HepG2 (cell line): Measurements from ENCODE around the gene ESYT2. TPM values are rescaled to one million over a fixed set of nuclear protein-coding genes. Genes with fewer than 3 reads are reported as not detected.

Source experiments
- CBX5 ChIP-seq: sonication (generic); formaldehyde crosslinking; IDR thresholded peaks from 2 replicates; pipeline ENCODE4 v1.4.0; 2020; ENCODE audit warnings: missing genetic modification reagents, borderline replicate concordance
- FOXA1 ChIP-seq, 2 experiments: fragments of 450-650 bp in 1 of 2; sonication (generic) in 1 of 2; formaldehyde crosslinking in 1 of 2; IDR thresholded peaks; 2 replicates each; pipeline versions ENCODE4 v1.4.0 to v1.6.1; 2016 to 2020; ENCODE audit warnings: missing genetic modification reagents in 1 of 2
- MBNL3 ChIP-seq: fragments of 250-450 bp; sonication (Bioruptor Pico); conservative IDR thresholded peaks from 2 replicates; pipeline ENCODE4 v1.8.0; 2022; ENCODE audit warnings: mild to moderate bottlenecking, inconsistent platforms
- NFKB2 ChIP-seq: sonication (generic); formaldehyde crosslinking; IDR thresholded peaks from 2 replicates; pipeline ENCODE4 v1.4.0; 2020; ENCODE audit warnings: missing genetic modification reagents, borderline replicate concordance
- NONO ChIP-seq, 2 experiments: fragments of 450-650 bp in 1 of 2; sonication (generic) in 1 of 2; formaldehyde crosslinking in 1 of 2; IDR thresholded peaks in 1 of 2; conservative IDR thresholded peaks in 1 of 2; 2 replicates each; pipeline versions ENCODE4 v1.6.1 to v1.8.0; 2017 to 2022; ENCODE audit warnings: mild to moderate bottlenecking in 1 of 2, missing genetic modification reagents in 1 of 2, moderate library complexity in 1 of 2
- RARG ChIP-seq: sonication (generic); formaldehyde crosslinking; IDR thresholded peaks from 2 replicates; pipeline ENCODE4 v1.4.0; 2020; ENCODE audit warnings: low read depth, mild to moderate bottlenecking, missing genetic modification reagents
- SP1 ChIP-seq, 2 experiments: fragments of 450-650 bp in 1 of 2; sonication (generic) in 1 of 2; formaldehyde crosslinking in 1 of 2; IDR thresholded peaks; 2 replicates each; pipeline versions ENCODE4 v1.4.0 to v1.6.1; 2016 to 2020; ENCODE audit warnings: missing genetic modification reagents in 1 of 2
- TEAD3 ChIP-seq: optimal IDR thresholded peaks from 2 replicates; pipeline ENCODE3; 2016; ENCODE audit warnings: borderline replicate concordance
- TFE3 ChIP-seq: IDR thresholded peaks from 2 replicates; pipeline ENCODE4 v1.6.1; 2016
- ZNF274 ChIP-seq: sonication (generic); formaldehyde crosslinking; IDR thresholded peaks from 2 replicates; pipeline ENCODE4 v1.5.1; 2020; ENCODE audit warnings: mild to moderate bottlenecking, missing genetic modification reagents
- ZNF367 ChIP-seq: sonication (generic); formaldehyde crosslinking; IDR thresholded peaks from 2 replicates; pipeline ENCODE4 v1.4.0; 2020; ENCODE audit warnings: missing genetic modification reagents, borderline replicate concordance
- ZNF629 ChIP-seq: sonication (generic); formaldehyde crosslinking; conservative IDR thresholded peaks from 2 replicates; pipeline ENCODE4 v1.5.0; 2020; ENCODE audit warnings: missing genetic modification reagents
- ZSCAN29 ChIP-seq: sonication (generic); formaldehyde crosslinking; conservative IDR thresholded peaks from 2 replicates; pipeline ENCODE4 v1.4.0; 2020; ENCODE audit warnings: mild to moderate bottlenecking, missing genetic modification reagents
- polyA plus RNA-seq, 8 experiments: library from polyadenylated mRNA; depleted of rRNA in 3 of 8; stranded (reverse) in 7 of 8; unstranded in 1 of 8; fragments of >200 nt; fragmentation: Illumina TruSeq in 4 of 8; extraction: Trizol in 4 of 8; gene quantifications; 2 replicates each; pipeline versions ENCODE4 v1.2.1 to v1.2.3, GENCODE V29; 2011 to 2016; ENCODE audit warnings: low read depth in 4 of 8, missing spikeins in 1 of 8, mixed read lengths in 1 of 8; ENCODE audit not compliant: insufficient read depth in 1 of 8
- total RNA-seq, 5 experiments: library from RNA; depleted of rRNA; stranded (reverse); fragments of >200 nt; fragmentation: Illumina TruSeq; extraction: Trizol; gene quantifications; 2 replicates each; pipeline ENCODE4 v1.2.3, GENCODE V29; 2016; ENCODE audit warnings: low read depth in 1 of 5
- TF ChIP-seq, protein P1 (sequence below): sonication (generic); formaldehyde crosslinking; IDR thresholded peaks from 2 replicates; pipeline ENCODE4; 2020; ENCODE audit warnings: missing genetic modification reagents, mild to moderate bottlenecking, borderline replicate concordance
- TF ChIP-seq, protein P2 (sequence below): sonication (generic); formaldehyde crosslinking; IDR thresholded peaks from 2 replicates; pipeline ENCODE4 v1.4.0; 2020; ENCODE audit warnings: mild to moderate bottlenecking, missing genetic modification reagents
- TF ChIP-seq, protein P3 (sequence below): conservative IDR thresholded peaks from 2 replicates; pipeline ENCODE4 v1.6.1; 2018; ENCODE audit warnings: missing genetic modification reagents

ESYT2 gene
- total and polyA plus RNA-seq, 2 of the 13 experiments (the other 11 are each of a cell fraction or from before 2014, with no cell fraction given), result 28.5 to 37.3 TPM

- TF ChIP-seq ZNF274 (CRISPR knock-in tag), result peak; percentile 92; the same call in 1 of the 2 replicates
- TF ChIP-seq ZNF367 (CRISPR knock-in tag), result 0 out of 2 replicates have a peak, but pooled peaks have one; percentile 53
- TF ChIP-seq, protein P1, sequence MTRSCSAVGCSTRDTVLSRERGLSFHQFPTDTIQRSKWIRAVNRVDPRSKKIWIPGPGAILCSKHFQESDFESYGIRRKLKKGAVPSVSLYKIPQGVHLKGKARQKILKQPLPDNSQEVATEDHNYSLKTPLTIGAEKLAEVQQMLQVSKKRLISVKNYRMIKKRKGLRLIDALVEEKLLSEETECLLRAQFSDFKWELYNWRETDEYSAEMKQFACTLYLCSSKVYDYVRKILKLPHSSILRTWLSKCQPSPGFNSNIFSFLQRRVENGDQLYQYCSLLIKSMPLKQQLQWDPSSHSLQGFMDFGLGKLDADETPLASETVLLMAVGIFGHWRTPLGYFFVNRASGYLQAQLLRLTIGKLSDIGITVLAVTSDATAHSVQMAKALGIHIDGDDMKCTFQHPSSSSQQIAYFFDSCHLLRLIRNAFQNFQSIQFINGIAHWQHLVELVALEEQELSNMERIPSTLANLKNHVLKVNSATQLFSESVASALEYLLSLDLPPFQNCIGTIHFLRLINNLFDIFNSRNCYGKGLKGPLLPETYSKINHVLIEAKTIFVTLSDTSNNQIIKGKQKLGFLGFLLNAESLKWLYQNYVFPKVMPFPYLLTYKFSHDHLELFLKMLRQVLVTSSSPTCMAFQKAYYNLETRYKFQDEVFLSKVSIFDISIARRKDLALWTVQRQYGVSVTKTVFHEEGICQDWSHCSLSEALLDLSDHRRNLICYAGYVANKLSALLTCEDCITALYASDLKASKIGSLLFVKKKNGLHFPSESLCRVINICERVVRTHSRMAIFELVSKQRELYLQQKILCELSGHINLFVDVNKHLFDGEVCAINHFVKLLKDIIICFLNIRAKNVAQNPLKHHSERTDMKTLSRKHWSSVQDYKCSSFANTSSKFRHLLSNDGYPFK (CRISPR knock-in tag), result peak; percentile 65; the same call in 1 of the 2 replicates
- TF ChIP-seq SP1 (IDR thresholded peaks at IDR 0.05), result no peak
- TF ChIP-seq SP1 (CRISPR knock-in tag; IDR thresholded peaks at IDR 0.05), result peak; percentile 93
- TF ChIP-seq, protein P2, sequence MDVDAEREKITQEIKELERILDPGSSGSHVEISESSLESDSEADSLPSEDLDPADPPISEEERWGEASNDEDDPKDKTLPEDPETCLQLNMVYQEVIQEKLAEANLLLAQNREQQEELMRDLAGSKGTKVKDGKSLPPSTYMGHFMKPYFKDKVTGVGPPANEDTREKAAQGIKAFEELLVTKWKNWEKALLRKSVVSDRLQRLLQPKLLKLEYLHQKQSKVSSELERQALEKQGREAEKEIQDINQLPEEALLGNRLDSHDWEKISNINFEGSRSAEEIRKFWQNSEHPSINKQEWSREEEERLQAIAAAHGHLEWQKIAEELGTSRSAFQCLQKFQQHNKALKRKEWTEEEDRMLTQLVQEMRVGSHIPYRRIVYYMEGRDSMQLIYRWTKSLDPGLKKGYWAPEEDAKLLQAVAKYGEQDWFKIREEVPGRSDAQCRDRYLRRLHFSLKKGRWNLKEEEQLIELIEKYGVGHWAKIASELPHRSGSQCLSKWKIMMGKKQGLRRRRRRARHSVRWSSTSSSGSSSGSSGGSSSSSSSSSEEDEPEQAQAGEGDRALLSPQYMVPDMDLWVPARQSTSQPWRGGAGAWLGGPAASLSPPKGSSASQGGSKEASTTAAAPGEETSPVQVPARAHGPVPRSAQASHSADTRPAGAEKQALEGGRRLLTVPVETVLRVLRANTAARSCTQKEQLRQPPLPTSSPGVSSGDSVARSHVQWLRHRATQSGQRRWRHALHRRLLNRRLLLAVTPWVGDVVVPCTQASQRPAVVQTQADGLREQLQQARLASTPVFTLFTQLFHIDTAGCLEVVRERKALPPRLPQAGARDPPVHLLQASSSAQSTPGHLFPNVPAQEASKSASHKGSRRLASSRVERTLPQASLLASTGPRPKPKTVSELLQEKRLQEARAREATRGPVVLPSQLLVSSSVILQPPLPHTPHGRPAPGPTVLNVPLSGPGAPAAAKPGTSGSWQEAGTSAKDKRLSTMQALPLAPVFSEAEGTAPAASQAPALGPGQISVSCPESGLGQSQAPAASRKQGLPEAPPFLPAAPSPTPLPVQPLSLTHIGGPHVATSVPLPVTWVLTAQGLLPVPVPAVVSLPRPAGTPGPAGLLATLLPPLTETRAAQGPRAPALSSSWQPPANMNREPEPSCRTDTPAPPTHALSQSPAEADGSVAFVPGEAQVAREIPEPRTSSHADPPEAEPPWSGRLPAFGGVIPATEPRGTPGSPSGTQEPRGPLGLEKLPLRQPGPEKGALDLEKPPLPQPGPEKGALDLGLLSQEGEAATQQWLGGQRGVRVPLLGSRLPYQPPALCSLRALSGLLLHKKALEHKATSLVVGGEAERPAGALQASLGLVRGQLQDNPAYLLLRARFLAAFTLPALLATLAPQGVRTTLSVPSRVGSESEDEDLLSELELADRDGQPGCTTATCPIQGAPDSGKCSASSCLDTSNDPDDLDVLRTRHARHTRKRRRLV, result no peak
- peak; percentile 66; the same call in 1 of the 2 replicates for TF ChIP-seq ZSCAN29
- TF ChIP-seq RARG (CRISPR knock-in tag), result peak; percentile 74; the same call in 1 of the 2 replicates
- TF ChIP-seq FOXA1 (IDR thresholded peaks at IDR 0.05), result no peak
- TF ChIP-seq FOXA1 (CRISPR knock-in tag; IDR thresholded peaks at IDR 0.05), result 0 out of 2 replicates have a peak, but pooled peaks have one; percentile 34
- peak; percentile 15; the same call in 1 of the 2 replicates for TF ChIP-seq CBX5
- TF ChIP-seq ZNF629 (CRISPR knock-in tag), result no peak
- no peak for TF ChIP-seq NONO (IDR thresholded peaks at IDR 0.05)
- TF ChIP-seq NONO (CRISPR knock-in tag; conservative IDR thresholded peaks at IDR 0.05), result peak; percentile 92
- peak; percentile 19 for TF ChIP-seq TEAD3
- peak; percentile 45; the same call in 1 of the 2 replicates for TF ChIP-seq TFE3 (CRISPR knock-in tag)
- no peak for TF ChIP-seq MBNL3 (CRISPR knock-in tag)
- TF ChIP-seq, protein P3, sequence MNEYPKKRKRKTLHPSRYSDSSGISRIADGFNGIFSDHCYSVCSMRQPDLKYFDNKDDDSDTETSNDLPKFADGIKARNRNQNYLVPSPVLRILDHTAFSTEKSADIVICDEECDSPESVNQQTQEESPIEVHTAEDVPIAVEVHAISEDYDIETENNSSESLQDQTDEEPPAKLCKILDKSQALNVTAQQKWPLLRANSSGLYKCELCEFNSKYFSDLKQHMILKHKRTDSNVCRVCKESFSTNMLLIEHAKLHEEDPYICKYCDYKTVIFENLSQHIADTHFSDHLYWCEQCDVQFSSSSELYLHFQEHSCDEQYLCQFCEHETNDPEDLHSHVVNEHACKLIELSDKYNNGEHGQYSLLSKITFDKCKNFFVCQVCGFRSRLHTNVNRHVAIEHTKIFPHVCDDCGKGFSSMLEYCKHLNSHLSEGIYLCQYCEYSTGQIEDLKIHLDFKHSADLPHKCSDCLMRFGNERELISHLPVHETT (CRISPR knock-in tag), result peak; percentile 91
- TF ChIP-seq NFKB2, result peak; percentile 90
These were observed at the start of gene ESYT2 (continued) for GRCh38 chr7:158829342-158830210.
